ENCODE data around the gene TUG1. TPM values are rescaled to one million over a fixed set of nuclear protein-coding genes. Genes with fewer than 3 reads are reported as not detected.

Gene TUG1
- total and polyA plus RNA-seq, 2 donors (not counting 3 experiments of a cell fraction or from before 2014, with no cell fraction given): 77.1 to 85.9 TPM

DNA sequence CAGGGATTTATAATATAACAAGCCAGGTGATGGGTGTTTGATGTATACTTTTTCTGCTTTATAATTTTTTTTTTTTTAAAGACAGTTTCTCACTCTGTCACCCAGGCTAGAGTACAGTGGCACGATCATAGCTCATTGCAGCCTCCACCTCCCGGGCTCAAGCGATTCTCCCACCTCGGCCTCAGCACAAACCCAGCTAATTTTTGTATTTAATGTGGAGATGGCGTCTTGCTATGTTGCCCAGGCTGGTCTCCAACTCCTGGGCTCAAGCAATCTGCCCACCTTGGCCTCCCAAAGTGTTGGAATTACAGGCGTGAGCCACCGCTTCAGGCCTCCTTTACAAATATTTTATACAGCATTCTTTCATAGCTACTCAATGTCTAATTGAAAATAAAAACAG lies 49.1 kb upstream of the TUG1 start:
- POLR2A ChIA-PET: interaction anchor here (0.6 kb wide), 1 partner anchor 157 kb away, joined by 3 read pairs; no protein-coding TSS in a partner anchor

More for the DNA sequence above, 49.1 kb upstream of the TUG1 start:
- intact Hi-C loops (cut with micrococcal nuclease): loop anchor here (1.0 to 5.0 kb wide), 5 partner anchors 53 to 328 kb away; partner anchors contain the start of genes PES1 and SLC35E4
- H3K4me3 ChIP-seq (replicated peaks in 1 of 3; ENCODE audit: insufficient read depth in 1 of 3, low read depth in 1 of 3, low read length in 3 of 3): no peak overlapping the region
- H3K9ac ChIP-seq (replicated peaks; ENCODE audit: extremely low read depth, insufficient read depth, low read length): no peak overlapping the region
- H3K36me3 ChIP-seq (ENCODE audit: control insufficient read depth in 2 of 2, extremely low read depth in 1 of 2, insufficient read depth in 2 of 2, low read length in 2 of 2): no peaks in the 10 kb centered on the region
- no peak for DNase-seq (ENCODE audit: low read depth, low spot score)
- no peak for FAIRE-seq
- CTCF ChIA-PET: interaction anchor here (0.6 to 7.6 kb wide), 19 partner anchors 10 to 311 kb away, joined by 3 to 231 read pairs (median 5); no protein-coding TSS in a partner anchor
- no peak for TF ChIP-seq GATA2 (IDR thresholded peaks at IDR 0.05; ENCODE audit: insufficient read depth, insufficient read length, low read depth, low read length)
- TF ChIP-seq EZH2 (IDR thresholded peaks at IDR 0.05; ENCODE audit: borderline replicate concordance, low read depth, low read length, severe bottlenecking): no peak
- no peak for TF ChIP-seq JUN (IDR thresholded peaks at IDR 0.05; ENCODE audit: borderline replicate concordance, insufficient read depth, insufficient read length, low read depth)
- no peak for TF ChIP-seq FOS (IDR thresholded peaks at IDR 0.05; ENCODE audit: borderline replicate concordance, insufficient read depth, low read length)
- no peak for TF ChIP-seq POLR2AphosphoS5 (IDR thresholded peaks at IDR 0.05; ENCODE audit: insufficient read depth, low read depth, low read length)
- TF ChIP-seq, protein P1, sequence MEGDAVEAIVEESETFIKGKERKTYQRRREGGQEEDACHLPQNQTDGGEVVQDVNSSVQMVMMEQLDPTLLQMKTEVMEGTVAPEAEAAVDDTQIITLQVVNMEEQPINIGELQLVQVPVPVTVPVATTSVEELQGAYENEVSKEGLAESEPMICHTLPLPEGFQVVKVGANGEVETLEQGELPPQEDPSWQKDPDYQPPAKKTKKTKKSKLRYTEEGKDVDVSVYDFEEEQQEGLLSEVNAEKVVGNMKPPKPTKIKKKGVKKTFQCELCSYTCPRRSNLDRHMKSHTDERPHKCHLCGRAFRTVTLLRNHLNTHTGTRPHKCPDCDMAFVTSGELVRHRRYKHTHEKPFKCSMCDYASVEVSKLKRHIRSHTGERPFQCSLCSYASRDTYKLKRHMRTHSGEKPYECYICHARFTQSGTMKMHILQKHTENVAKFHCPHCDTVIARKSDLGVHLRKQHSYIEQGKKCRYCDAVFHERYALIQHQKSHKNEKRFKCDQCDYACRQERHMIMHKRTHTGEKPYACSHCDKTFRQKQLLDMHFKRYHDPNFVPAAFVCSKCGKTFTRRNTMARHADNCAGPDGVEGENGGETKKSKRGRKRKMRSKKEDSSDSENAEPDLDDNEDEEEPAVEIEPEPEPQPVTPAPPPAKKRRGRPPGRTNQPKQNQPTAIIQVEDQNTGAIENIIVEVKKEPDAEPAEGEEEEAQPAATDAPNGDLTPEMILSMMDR (IDR thresholded peaks at IDR 0.05; ENCODE audit: extremely low read depth in 1 of 2, insufficient read depth in 1 of 2, low read depth in 1 of 2, low read length in 2 of 2): no peak
- TF ChIP-seq MYC (IDR thresholded peaks at IDR 0.05; ENCODE audit: low read depth, low read length): no peak
- TF ChIP-seq POLR2A (IDR thresholded peaks at IDR 0.05; ENCODE audit: low read depth, low read length): no peak
- TF ChIP-seq, protein P2, sequence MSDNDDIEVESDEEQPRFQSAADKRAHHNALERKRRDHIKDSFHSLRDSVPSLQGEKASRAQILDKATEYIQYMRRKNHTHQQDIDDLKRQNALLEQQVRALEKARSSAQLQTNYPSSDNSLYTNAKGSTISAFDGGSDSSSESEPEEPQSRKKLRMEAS (IDR thresholded peaks at IDR 0.05; ENCODE audit: insufficient read depth, insufficient read length): no peak
- no peak overlapping the region for H3K4me2 ChIP-seq (ENCODE audit: insufficient read depth, low read length)
- H3K9me3 ChIP-seq (replicated peaks; ENCODE audit: control insufficient read depth, insufficient read depth, low read length): no peaks in the 10 kb centered on the region
- peaks cover 13% of the 10 kb centered on the region for H3K4me1 ChIP-seq (ENCODE audit: control insufficient read depth, extremely low read depth, insufficient read depth, low read length)
- no peak overlapping the region for H2AFZ ChIP-seq (ENCODE audit: low read depth, low read length)
- dilution Hi-C loops (cut with MboI; ENCODE audit: extremely low pct_ligation_motif_present, low sequenced_read_pairs): no loop called here
- no peaks in the 10 kb centered on the region for H3K27me3 ChIP-seq (ENCODE audit: control insufficient read depth in 2 of 2, insufficient read depth in 2 of 2, low read length in 2 of 2)
- H4K20me1 ChIP-seq (replicated peaks; ENCODE audit: control insufficient read depth, extremely low read depth, insufficient read depth, low read length): no peaks in the 10 kb centered on the region
- no peak overlapping the region for H3K27ac ChIP-seq (ENCODE audit: insufficient read depth, low read depth, low read length)
- no TSS peak for BruUV-seq (replicated peaks)
- no peaks in the 10 kb centered on the region for H3K79me2 ChIP-seq (ENCODE audit: control insufficient read depth, insufficient read depth, low read length)
- no peaks in the 10 kb centered on the region for H3K9me1 ChIP-seq (replicated peaks; ENCODE audit: control insufficient read depth, extremely low read depth, insufficient read depth, low read length)
